Parathyroid adenoma (tissue), 2 donors: ENCODE measurements around the gene SRBD1.

ENCODE experiments used
- H2AFZ ChIP-seq: fragments of 300-600 bp; sonication (generic); one replicate; pipeline ENCODE4 v1.7.0; 2017; ENCODE audit warnings: antibody characterized with exemption, mild to moderate bottlenecking
- H3K27ac ChIP-seq: fragments of 300-600 bp; sonication (generic); one replicate; pipeline ENCODE4 v1.7.0; 2017
- H3K27me3 ChIP-seq: fragments of 300-600 bp; sonication (generic); one replicate; pipeline ENCODE4 v1.7.0; 2017; ENCODE audit warnings: low read length; ENCODE audit not compliant: control insufficient read depth, insufficient read depth
- H3K36me3 ChIP-seq: fragments of 300-600 bp; sonication (generic); one replicate; pipeline ENCODE4 v1.7.0; 2017; ENCODE audit warnings: low read length; ENCODE audit not compliant: control insufficient read depth, insufficient read depth
- H3K4me1 ChIP-seq: fragments of 300-600 bp; sonication (generic); one replicate; pipeline ENCODE4 v1.7.0; 2017; ENCODE audit warnings: control low read depth
- H3K4me2 ChIP-seq: fragments of 300-600 bp; sonication (generic); one replicate; pipeline ENCODE4 v1.7.0; 2017; ENCODE audit warnings: low read length
- H3K4me3 ChIP-seq: fragments of 300-600 bp; sonication (generic); one replicate; pipeline ENCODE4 v1.7.0; 2017; ENCODE audit warnings: low read depth, low read length
- H3K79me2 ChIP-seq: fragments of 300-600 bp; sonication (generic); one replicate; pipeline ENCODE4 v1.7.0; 2017; ENCODE audit warnings: control low read depth
- H3K9ac ChIP-seq: fragments of 300-600 bp; sonication (generic); one replicate; pipeline ENCODE4 v1.7.0; 2017; ENCODE audit warnings: mild to moderate bottlenecking
- H3K9me3 ChIP-seq: fragments of 300-600 bp; sonication (generic); one replicate; pipeline ENCODE4 v1.7.0; 2017; ENCODE audit warnings: low read length; ENCODE audit not compliant: control insufficient read depth
- CTCF ChIP-seq: fragments of 300-600 bp; sonication (generic); IDR thresholded peaks from one replicate; pipeline ENCODE4 v1.7.0; 2017; ENCODE audit warnings: antibody characterized with exemption, mild to moderate bottlenecking
- donor health status: primary hyperparathyroidism.

Gene SRBD1

DNA sequence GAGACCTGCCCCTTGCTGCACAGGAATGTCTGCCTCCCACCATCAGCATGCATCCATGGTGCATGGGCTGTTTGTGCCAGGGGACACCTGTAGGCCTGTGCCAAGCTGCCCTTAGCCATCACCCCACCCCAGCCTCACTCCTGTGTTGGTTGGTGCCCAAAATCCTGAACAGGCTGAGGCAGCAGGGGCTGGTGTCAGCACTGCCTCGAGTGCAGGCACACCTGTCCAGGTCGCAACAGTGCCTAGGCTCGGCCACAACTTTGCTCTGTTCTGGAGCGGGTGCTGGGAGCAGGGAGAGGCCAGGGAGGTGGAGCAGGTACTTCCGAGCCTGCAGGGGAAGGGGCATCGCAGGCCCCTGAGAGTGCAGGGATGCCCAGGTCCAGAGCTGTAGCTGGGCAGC lies 69.1 kb downstream of the SRBD1 start:
- H3K4me2 ChIP-seq = no peak overlapping the region
- no peaks in the 10 kb centered on the region for H3K36me3 ChIP-seq
- no peak overlapping the region for H3K9ac ChIP-seq
- no peaks in the 10 kb centered on the region for H3K27me3 ChIP-seq
- peaks cover 3% of the 10 kb centered on the region for H3K79me2 ChIP-seq
- H3K9me3 ChIP-seq = no peaks in the 10 kb centered on the region
- H2AFZ ChIP-seq = no peak overlapping the region
- H3K4me1 ChIP-seq = peaks cover 5% of the 10 kb centered on the region
- no peak for TF ChIP-seq CTCF
- H3K4me3 ChIP-seq = no peak overlapping the region
- no peak overlapping the region for H3K27ac ChIP-seq

DNA sequence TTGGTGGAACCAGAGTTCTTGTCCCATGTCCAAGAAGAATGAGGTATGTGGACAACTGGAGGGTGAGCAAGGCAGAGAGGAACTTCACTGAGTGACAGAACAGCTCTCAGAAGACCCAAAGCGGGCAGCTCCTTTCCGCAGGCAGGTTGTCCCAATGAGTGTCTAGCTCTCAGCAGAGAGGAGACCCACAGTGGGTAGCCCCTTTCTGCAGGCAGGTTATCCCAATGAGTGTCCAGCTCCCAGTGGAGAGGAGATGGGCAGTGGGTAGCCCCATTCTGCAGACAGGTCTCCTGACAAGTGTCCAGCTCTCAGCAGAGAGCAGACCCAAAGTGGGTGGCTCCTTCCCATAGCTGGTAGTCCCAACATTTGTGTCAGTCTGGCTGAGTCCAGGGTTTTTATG lies 69.6 kb downstream of the SRBD1 start:
- Histone ChIP-seq H2AFZ (no peak overlapping the region), H3K36me3 (no peaks in the 10 kb centered on the region), H3K9me3 (no peaks in the 10 kb centered on the region), H3K4me2 (no peak overlapping the region), H3K4me3 (no peak overlapping the region), H3K27me3 (no peaks in the 10 kb centered on the region), H3K27ac (no peak overlapping the region), H3K4me1 (peaks cover 5% of the 10 kb centered on the region), H3K79me2 (peaks cover 3% of the 10 kb centered on the region), H3K9ac (no peak overlapping the region)
- no peak for TF ChIP-seq CTCF

- Histone ChIP-seq H3K9me3 (no peaks in the 10 kb centered on the region), H3K9ac (no peak overlapping the region), H2AFZ (no peak overlapping the region), H3K36me3 (no peaks in the 10 kb centered on the region), H3K27ac (no peak overlapping the region), H3K79me2 (peaks cover 3% of the 10 kb centered on the region), H3K4me1 (peaks cover 5% of the 10 kb centered on the region), H3K4me3 (no peak overlapping the region), H3K4me2 (no peak overlapping the region), H3K27me3 (no peaks in the 10 kb centered on the region)
- TF ChIP-seq CTCF = no peak
These were observed 70.1 kb downstream of the SRBD1 start for GRCh38 chr2:45540942-45541341.

DNA sequence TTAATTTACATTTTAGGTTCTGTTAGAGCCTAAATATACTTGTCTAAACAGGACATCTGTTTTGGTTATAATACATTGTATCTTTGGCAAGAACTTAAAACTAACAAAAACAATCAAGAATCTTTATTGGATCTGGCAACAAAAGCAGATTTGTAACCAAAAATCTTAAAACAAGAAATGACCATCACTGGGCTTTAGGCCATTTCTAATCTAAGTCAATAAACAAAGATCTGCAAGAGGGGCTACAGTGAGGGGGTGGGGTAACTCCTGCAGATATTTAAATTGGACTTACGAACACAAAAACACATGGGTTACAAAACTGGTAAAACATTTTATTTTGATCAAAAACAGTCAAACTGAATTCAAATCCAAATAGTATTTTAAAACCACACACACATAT lies 77.3 kb downstream of the SRBD1 start:
- Histone ChIP-seq H3K4me3 (no peak overlapping the region), H2AFZ (no peak overlapping the region), H3K79me2 (no peaks in the 10 kb centered on the region), H3K9me3 (no peaks in the 10 kb centered on the region), H3K4me1 (peaks cover 5% of the 10 kb centered on the region), H3K27ac (no peak overlapping the region), H3K36me3 (no peaks in the 10 kb centered on the region), H3K27me3 (no peaks in the 10 kb centered on the region), H3K4me2 (no peak overlapping the region), H3K9ac (no peak overlapping the region)
- no peak for TF ChIP-seq CTCF

GRCh38 chr2:45532181-45532580 lies 78.9 kb downstream of the SRBD1 start:
- Histone ChIP-seq H3K9me3 (no peaks in the 10 kb centered on the region), H3K4me2 (no peak overlapping the region), H3K9ac (no peak overlapping the region), H3K36me3 (no peaks in the 10 kb centered on the region), H3K27ac (no peak overlapping the region), H3K79me2 (no peaks in the 10 kb centered on the region), H2AFZ (no peak overlapping the region), H3K4me3 (no peak overlapping the region), H3K27me3 (no peaks in the 10 kb centered on the region), H3K4me1 (no peaks in the 10 kb centered on the region)
- TF ChIP-seq CTCF = no peak
